HFF-Myc (cell line): Measurements from ENCODE around the gene TRERF1.

Source experiments
- DNase-seq: peaks from one replicate; pipeline ENCODE4 v3.0.0-alpha.2; 2011; ENCODE audit warnings: low read depth; ENCODE audit errors: extremely low read depth
- H3K4me3 ChIP-seq: replicated peaks from 2 replicates; pipeline ENCODE4 v1.5.1; 2011; ENCODE audit warnings: low read depth, mild to moderate bottlenecking, control low read depth, low read length
- CTCF ChIP-seq: IDR thresholded peaks from 2 replicates; pipeline ENCODE4 v1.5.1; 2012; ENCODE audit warnings: mild to moderate bottlenecking, low read depth, low read length, control low read depth; ENCODE audit errors: missing control alignments

The TRERF1 gene

GRCh38 chr6:42225419-42225818 lies 226.3 kb downstream of the TRERF1 start:
- no peak for DNase-seq
- no peak for TF ChIP-seq CTCF
- no peak overlapping the region for H3K4me3 ChIP-seq

- DNase-seq = no peak
- H3K4me3 ChIP-seq = no peak overlapping the region
- TF ChIP-seq CTCF = no peak
These were observed 226.7 kb downstream of the TRERF1 start for GRCh38 chr6:42225029-42225339.

GRCh38 chr6:42224222-42225028 lies 227.3 kb downstream of the TRERF1 start:
- TF ChIP-seq CTCF = no peak
- no peak overlapping the region for H3K4me3 ChIP-seq
- DNase-seq = peak; percentile 53

- no peak for TF ChIP-seq CTCF
These were observed 229.3 kb downstream of the TRERF1 start for GRCh38 chr6:42222448-42222847.

GRCh38 chr6:42221546-42221945 lies 230.2 kb downstream of the TRERF1 start:
- no peak overlapping the region for H3K4me3 ChIP-seq
- no peak for DNase-seq
- no peak for TF ChIP-seq CTCF

More at GRCh38 chr6:42222448-42222847, 229.3 kb downstream of the TRERF1 start:
- DNase-seq = no peak
- no peak overlapping the region for H3K4me3 ChIP-seq

- TF ChIP-seq CTCF = no peak
- no peak for DNase-seq
- no peak overlapping the region for H3K4me3 ChIP-seq
These were observed 230.9 kb downstream of the TRERF1 start for GRCh38 chr6:42220807-42221206.
